Smooth muscle cell (in vitro differentiated cells): ENCODE measurements around the gene MRPL40. TPM values are rescaled to one million over a fixed set of nuclear protein-coding genes. Genes with fewer than 3 reads are reported as not detected.

Experiments used
- polyA plus RNA-seq: library from polyadenylated mRNA; unstranded; fragments of >200 nt; fragmentation: Nextera tagmentation; extraction: Ambion mirVana; gene quantifications from 2 replicates; pipeline ENCODE4 v1.2.1, GENCODE V29; 2016
- total RNA-seq: library from RNA; depleted of rRNA; stranded (reverse); fragments of >200 nt; gene quantifications from 2 replicates; pipeline ENCODE4 v1.2.3, GENCODE V29; 2014

The MRPL40 gene
- total and polyA plus RNA-seq, 2 experiments from 2014 or later: 30.4 to 54.8 TPM

Other genes with a start within 250 kb of the MRPL40 start
- gene CLTCL1, start 140.8 kb upstream of the MRPL40 start, total RNA-seq: 6.4 and 9.0 TPM in 2 replicates
- gene CLTCL1, start 140.8 kb upstream of the MRPL40 start, polyA plus RNA-seq: 4.7 and 4.8 TPM in 2 replicates
- gene HIRA, start 812 bp upstream of the MRPL40 start, total RNA-seq: 8.7 and 9.8 TPM in 2 replicates
- gene HIRA, start 812 bp upstream of the MRPL40 start, polyA plus RNA-seq: 7.3 and 9.8 TPM in 2 replicates
- gene C22orf39, start 15.2 kb downstream of the MRPL40 start, total RNA-seq: 16.5 and 23.0 TPM in 2 replicates
- gene C22orf39, start 15.2 kb downstream of the MRPL40 start, polyA plus RNA-seq: 20.8 and 29.5 TPM in 2 replicates
- 48.1 and 64.1 TPM in 2 replicates for gene UFD1, start 46.6 kb downstream of the MRPL40 start, total RNA-seq
- gene UFD1, start 46.6 kb downstream of the MRPL40 start, polyA plus RNA-seq: 99.5 and 111 TPM in 2 replicates
- gene CDC45, start 47.4 kb downstream of the MRPL40 start, total RNA-seq: 9.7 and 13.7 TPM in 2 replicates
- gene CDC45, start 47.4 kb downstream of the MRPL40 start, polyA plus RNA-seq: 6.6 and 9.3 TPM in 2 replicates
- not detected in 2 replicates for gene CLDN5, start 91.9 kb downstream of the MRPL40 start, total RNA-seq
- 0.11 TPM in 1 of 2 replicates, not detected in the other for gene CLDN5, start 91.9 kb downstream of the MRPL40 start, polyA plus RNA-seq